ENCODE data around the gene MGAT5B.

The MGAT5B gene

GRCh38 chr17:76902476-76902875 lies 34.3 kb downstream of the MGAT5B start:
- Mint-ChIP-seq H3K4me3 (no peak overlapping the region), H3K4me1 (no peaks in the 10 kb centered on the region), H3K9me3 (no peaks in the 10 kb centered on the region)

GRCh38 chr17:76903631-76904030 lies 35.4 kb downstream of the MGAT5B start:
- H3K27ac Mint-ChIP-seq, result no peak overlapping the region

More at GRCh38 chr17:76902476-76902875, 34.3 kb downstream of the MGAT5B start:
- Mint-ChIP-seq H3K27ac (no peak overlapping the region), H3K27me3 (no peaks in the 10 kb centered on the region)
- no peak for DNase-seq
- no peak for ATAC-seq

GRCh38 chr17:76904116-76904515 lies 35.9 kb downstream of the MGAT5B start:
- Mint-ChIP-seq H3K27ac (no peak overlapping the region), H3K4me3 (no peak overlapping the region), H3K27me3 (peaks cover under 1% of the 10 kb centered on the region), H3K4me1 (no peaks in the 10 kb centered on the region), H3K9me3 (no peaks in the 10 kb centered on the region)
- ATAC-seq (no peak), DNase-seq (no peak)

More at GRCh38 chr17:76903631-76904030, 35.4 kb downstream of the MGAT5B start:
- Mint-ChIP-seq H3K27me3 (no peaks in the 10 kb centered on the region), H3K9me3 (no peaks in the 10 kb centered on the region), H3K4me3 (no peak overlapping the region), H3K4me1 (no peaks in the 10 kb centered on the region)
- DNase-seq, result no peak
- ATAC-seq, result no peak

- no peak for ATAC-seq
- Mint-ChIP-seq H3K4me3 (no peak overlapping the region), H3K9me3 (no peaks in the 10 kb centered on the region), H3K27me3 (peaks cover 7% of the 10 kb centered on the region), H3K4me1 (no peaks in the 10 kb centered on the region), H3K27ac (no peak overlapping the region)
- no peak for DNase-seq
These were observed 36.8 kb downstream of the MGAT5B start for GRCh38 chr17:76905036-76905435.

GRCh38 chr17:76905836-76906235 lies 37.6 kb downstream of the MGAT5B start:
- no peak for DNase-seq
- no peak for ATAC-seq
- Mint-ChIP-seq H3K27ac (no peak overlapping the region), H3K4me3 (no peak overlapping the region), H3K9me3 (no peaks in the 10 kb centered on the region), H3K4me1 (no peaks in the 10 kb centered on the region), H3K27me3 (peaks cover 7% of the 10 kb centered on the region)

- H3K27me3 Mint-ChIP-seq, result peaks cover 7% of the 10 kb centered on the region
- no peak overlapping the region for H3K4me3 Mint-ChIP-seq
- DNase-seq, result no peak
- ATAC-seq, result no peak
- H3K27ac Mint-ChIP-seq, result no peak overlapping the region
- no peaks in the 10 kb centered on the region for H3K4me1 Mint-ChIP-seq
- no peaks in the 10 kb centered on the region for H3K9me3 Mint-ChIP-seq
These were observed 38.3 kb downstream of the MGAT5B start for GRCh38 chr17:76906463-76906862.

- no peak overlapping the region for H3K4me3 Mint-ChIP-seq
- ATAC-seq (no peak), DNase-seq (no peak)
- H3K9me3 Mint-ChIP-seq, result no peaks in the 10 kb centered on the region
- H3K27ac Mint-ChIP-seq, result no peak overlapping the region
- no peaks in the 10 kb centered on the region for H3K4me1 Mint-ChIP-seq
- peaks cover 7% of the 10 kb centered on the region for H3K27me3 Mint-ChIP-seq
These were observed 39.1 kb downstream of the MGAT5B start for GRCh38 chr17:76907352-76907751.

- no peaks in the 10 kb centered on the region for H3K9me3 Mint-ChIP-seq
- no peak for ATAC-seq
- H3K27ac Mint-ChIP-seq, result no peak overlapping the region
- DNase-seq, result peak in 1 of 2 donors; percentile 5
- H3K4me1 Mint-ChIP-seq, result no peaks in the 10 kb centered on the region
- H3K27me3 Mint-ChIP-seq, result peaks cover 7% of the 10 kb centered on the region
- H3K4me3 Mint-ChIP-seq, result no peak overlapping the region
These were observed 42.0 kb downstream of the MGAT5B start for GRCh38 chr17:76909971-76910760.

GRCh38 chr17:76911299-76912017 lies 43.3 kb downstream of the MGAT5B start:
- H3K27ac Mint-ChIP-seq, result no peak overlapping the region
- no peaks in the 10 kb centered on the region for H3K9me3 Mint-ChIP-seq
- no peak overlapping the region for H3K4me3 Mint-ChIP-seq
- peaks cover 7% of the 10 kb centered on the region for H3K27me3 Mint-ChIP-seq
- no peaks in the 10 kb centered on the region for H3K4me1 Mint-ChIP-seq
- ATAC-seq, result no peak
- no peak for DNase-seq

GRCh38 chr17:76912421-76913164 lies 44.4 kb downstream of the MGAT5B start:
- no peaks in the 10 kb centered on the region for H3K9me3 Mint-ChIP-seq
- DNase-seq (no peak), ATAC-seq (no peak)
- no peaks in the 10 kb centered on the region for H3K4me1 Mint-ChIP-seq
- no peak overlapping the region for H3K4me3 Mint-ChIP-seq
- H3K27ac Mint-ChIP-seq, result no peak overlapping the region
- H3K27me3 Mint-ChIP-seq, result peaks cover 7% of the 10 kb centered on the region

GRCh38 chr17:76914937-76915336 lies 46.7 kb downstream of the MGAT5B start:
- ATAC-seq (no peak), DNase-seq (no peak)
- no peak overlapping the region for H3K27ac Mint-ChIP-seq
- H3K4me1 Mint-ChIP-seq, result no peaks in the 10 kb centered on the region
- no peaks in the 10 kb centered on the region for H3K9me3 Mint-ChIP-seq
- H3K27me3 Mint-ChIP-seq, result no peaks in the 10 kb centered on the region
- no peak overlapping the region for H3K4me3 Mint-ChIP-seq

- Mint-ChIP-seq H3K9me3 (no peaks in the 10 kb centered on the region), H3K4me1 (no peaks in the 10 kb centered on the region), H3K27ac (peak overlapping the region in 1 of 2 donors; percentile 20)
These were observed 47.8 kb downstream of the MGAT5B start for GRCh38 chr17:76915840-76916510.

GRCh38 chr17:76917829-76918228 lies 49.6 kb downstream of the MGAT5B start:
- no peaks in the 10 kb centered on the region for H3K4me1 Mint-ChIP-seq
- no peak overlapping the region for H3K4me3 Mint-ChIP-seq
- H3K27me3 Mint-ChIP-seq, result no peaks in the 10 kb centered on the region
- no peak for ATAC-seq
- no peaks in the 10 kb centered on the region for H3K9me3 Mint-ChIP-seq
- no peak for DNase-seq
- H3K27ac Mint-ChIP-seq, result peak overlapping the region in 1 of 2 donors; percentile 39

More at GRCh38 chr17:76915840-76916510, 47.8 kb downstream of the MGAT5B start:
- Mint-ChIP-seq H3K4me3 (no peak overlapping the region), H3K27me3 (no peaks in the 10 kb centered on the region)
- ATAC-seq (no peak), DNase-seq (no peak)

- H3K9me3 Mint-ChIP-seq, result no peaks in the 10 kb centered on the region
- H3K27me3 Mint-ChIP-seq, result no peaks in the 10 kb centered on the region
- H3K4me3 Mint-ChIP-seq, result no peak overlapping the region
- ATAC-seq (no peak), DNase-seq (no peak)
- peak overlapping the region in 1 of 2 donors; percentile 36 for H3K27ac Mint-ChIP-seq
- no peaks in the 10 kb centered on the region for H3K4me1 Mint-ChIP-seq
These were observed 50.6 kb downstream of the MGAT5B start for GRCh38 chr17:76918811-76919210.

- DNase-seq, result no peak
- H3K4me3 Mint-ChIP-seq, result no peak overlapping the region
- ATAC-seq, result no peak
- no peaks in the 10 kb centered on the region for H3K4me1 Mint-ChIP-seq
- no peaks in the 10 kb centered on the region for H3K9me3 Mint-ChIP-seq
- H3K27ac Mint-ChIP-seq, result no peak overlapping the region
- no peaks in the 10 kb centered on the region for H3K27me3 Mint-ChIP-seq
These were observed 52.3 kb downstream of the MGAT5B start for GRCh38 chr17:76920364-76921139.
